ENCODE data around the gene NUP88.

The NUP88 gene

GRCh38 chr17:5381542-5381941 is 37.9 kb downstream of the NUP88 start:
- no peak for DNase-seq (ENCODE audit: low read depth in 1 of 2, low spot score in 1 of 2)
- Histone ChIP-seq H3K27ac (replicated peaks) (no peak overlapping the region), H3K4me3 (replicated peaks; ENCODE audit: insufficient read depth, low read length) (no peak overlapping the region), H3K27me3 (ENCODE audit: insufficient read depth, poor library complexity, severe bottlenecking) (no peaks in the 10 kb centered on the region)
- no peak for TF ChIP-seq POLR2AphosphoS5 (IDR thresholded peaks at IDR 0.05; ENCODE audit: low read depth)
- TF ChIP-seq SPI1 (IDR thresholded peaks at IDR 0.05; ENCODE audit: borderline replicate concordance, low read depth) = no peak
- no peak for TF ChIP-seq CTCF (IDR thresholded peaks at IDR 0.05; ENCODE audit: insufficient read depth, low read length)
- TF ChIP-seq REST (IDR thresholded peaks at IDR 0.05; ENCODE audit: insufficient replicate concordance, low read depth) = no peak
- no peak for TF ChIP-seq GABPA (IDR thresholded peaks at IDR 0.05; ENCODE audit: low read depth)

- Histone ChIP-seq H3K27ac (replicated peaks) (no peak overlapping the region), H3K27me3 (ENCODE audit: insufficient read depth, poor library complexity, severe bottlenecking) (no peaks in the 10 kb centered on the region), H3K4me3 (replicated peaks; ENCODE audit: insufficient read depth, low read length) (no peak overlapping the region)
- TF ChIP-seq GABPA (IDR thresholded peaks at IDR 0.05; ENCODE audit: low read depth) (no peak), REST (IDR thresholded peaks at IDR 0.05; ENCODE audit: insufficient replicate concordance, low read depth) (no peak), POLR2AphosphoS5 (IDR thresholded peaks at IDR 0.05; ENCODE audit: low read depth) (no peak), CTCF (IDR thresholded peaks at IDR 0.05; ENCODE audit: insufficient read depth, low read length) (no peak), SPI1 (IDR thresholded peaks at IDR 0.05; ENCODE audit: borderline replicate concordance, low read depth) (no peak)
- no peak for DNase-seq (ENCODE audit: low read depth in 1 of 2, low spot score in 1 of 2)
These were observed 38.8 kb downstream of the NUP88 start for GRCh38 chr17:5380491-5381135.

GRCh38 chr17:5379351-5380107 is 39.9 kb downstream of the NUP88 start:
- TF ChIP-seq SPI1 (IDR thresholded peaks at IDR 0.05; ENCODE audit: borderline replicate concordance, low read depth) = no peak
- TF ChIP-seq GABPA (IDR thresholded peaks at IDR 0.05; ENCODE audit: low read depth) = no peak
- TF ChIP-seq REST (IDR thresholded peaks at IDR 0.05; ENCODE audit: insufficient replicate concordance, low read depth) = no peak
- H3K4me3 ChIP-seq (replicated peaks; ENCODE audit: insufficient read depth, low read length) = no peak overlapping the region
- DNase-seq (ENCODE audit: low read depth in 1 of 2, low spot score in 1 of 2) = no peak
- H3K27me3 ChIP-seq (ENCODE audit: insufficient read depth, poor library complexity, severe bottlenecking) = no peaks in the 10 kb centered on the region
- H3K27ac ChIP-seq (replicated peaks) = no peak overlapping the region

Measured in HL-60 (cell line).